ENCODE measurements around the gene SLC24A5. TPM values are rescaled to one million over a fixed set of nuclear protein-coding genes. Genes with fewer than 3 reads are reported as not detected.

The SLC24A5 gene
- total and polyA plus RNA-seq, 9 of the 15 experiments (the other 6 are each of a cell fraction or from before 2014, with no cell fraction given), result not detected

- no peaks in the 10 kb centered on the region for H3K36me3 ChIP-seq (ENCODE audit: control insufficient read depth, insufficient read depth, low read length)
- TF ChIP-seq ZNF282 (CRISPR knock-in tag; IDR thresholded peaks at IDR 0.05), result no peak
- TF ChIP-seq HDAC1 (IDR thresholded peaks at IDR 0.05), result no peak
- TF ChIP-seq ELF1 (tag; IDR thresholded peaks at IDR 0.05), result no peak
- TF ChIP-seq RBM14 (IDR thresholded peaks at IDR 0.05; ENCODE audit: borderline replicate concordance, insufficient read depth, low read depth, low read length), result no peak
- TF ChIP-seq PHB (CRISPR knock-in tag; IDR thresholded peaks at IDR 0.05), result no peak
- no peak overlapping the region for H2AFZ ChIP-seq (ENCODE audit: low read depth, low read length)
- no peaks in the 10 kb centered on the region for H3K9me3 ChIP-seq (replicated peaks; ENCODE audit: control insufficient read depth, insufficient read depth, low read depth, low read length)
- FAIRE-seq (no peak), DNase-seq (ENCODE audit: extremely low read depth in 1 of 4, low spot score in 3 of 4) (no peak), ATAC-seq (no peak)
- H3K4me1 ChIP-seq (replicated peaks in 1 of 2; ENCODE audit: control insufficient read depth in 2 of 2, insufficient read depth in 2 of 2, low read length in 2 of 2), result no peaks in the 10 kb centered on the region
- H3K9ac ChIP-seq (ENCODE audit: insufficient read depth in 1 of 2, low read depth in 2 of 2, low read length in 2 of 2), result no peak overlapping the region
- 7% methylated on average over 1 of the region's 1 CpG for WGBS (ENCODE audit: insufficient coverage, low coverage, missing lambda C conversion rate)
- intact Hi-C loops (cut with micrococcal nuclease) (no loop called here), in situ Hi-C loops (cut with MboI) (no loop called here)
- BruUV-seq (replicated peaks), result no TSS peak
- H3K4me2 ChIP-seq (ENCODE audit: insufficient read depth, low read length), result no peak overlapping the region
- H3K79me2 ChIP-seq (ENCODE audit: control insufficient read depth, insufficient read depth, low read length), result no peaks in the 10 kb centered on the region
- ChIA-PET POLR2A (no interaction called here), CTCF (ENCODE audit: low intra/inter-chr PET ratio) (no interaction called here)
- no peak overlapping the region for H3K27ac ChIP-seq (ENCODE audit: extremely low read depth, low read depth, low read length)
- no peaks in the 10 kb centered on the region for H3K27me3 ChIP-seq (ENCODE audit: control insufficient read depth in 2 of 2, insufficient read depth in 2 of 2, low read length in 2 of 2)
- no peaks in the 10 kb centered on the region for H3K9me1 ChIP-seq (ENCODE audit: control insufficient read depth, insufficient read depth, low read length)
- no peak overlapping the region for H3K4me3 ChIP-seq
- no peaks in the 10 kb centered on the region for H4K20me1 ChIP-seq (replicated peaks; ENCODE audit: control insufficient read depth, insufficient read depth, low read length)
Measured at GRCh38 chr15:48170981-48171380, 50.2 kb downstream of the SLC24A5 start.

- TF ChIP-seq ZNF584 (CRISPR knock-in tag; IDR thresholded peaks at IDR 0.05; ENCODE audit: low read depth), result no peak
- ATAC-seq (no peak), DNase-seq (ENCODE audit: extremely low read depth in 1 of 4, low spot score in 3 of 4) (no peak), FAIRE-seq (no peak)
- no peak overlapping the region for H2AFZ ChIP-seq (ENCODE audit: low read depth, low read length)
- no peak overlapping the region for H3K27ac ChIP-seq (ENCODE audit: extremely low read depth, low read depth, low read length)
- ChIA-PET CTCF (ENCODE audit: low intra/inter-chr PET ratio) (no interaction called here), POLR2A (no interaction called here)
- intact Hi-C loops (cut with micrococcal nuclease), result no loop called here
- WGBS (ENCODE audit: insufficient coverage, low coverage, missing lambda C conversion rate), result 2% methylated on average over 3 of the region's 3 CpGs
- H3K79me2 ChIP-seq (ENCODE audit: control insufficient read depth, insufficient read depth, low read length), result no peaks in the 10 kb centered on the region
- H3K4me1 ChIP-seq (replicated peaks in 1 of 2; ENCODE audit: control insufficient read depth in 2 of 2, insufficient read depth in 2 of 2, low read length in 2 of 2), result peaks cover 0 to 6% of the 10 kb centered on the region in 2 experiments; a peak in 2 of 5 replicates
- no peaks in the 10 kb centered on the region for H3K27me3 ChIP-seq (ENCODE audit: control insufficient read depth in 2 of 2, insufficient read depth in 2 of 2, low read length in 2 of 2)
- no peak overlapping the region for H3K4me3 ChIP-seq
- no peaks in the 10 kb centered on the region for H3K9me3 ChIP-seq (replicated peaks; ENCODE audit: control insufficient read depth, insufficient read depth, low read depth, low read length)
- H3K36me3 ChIP-seq (ENCODE audit: control insufficient read depth, insufficient read depth, low read length), result no peaks in the 10 kb centered on the region
- H4K20me1 ChIP-seq (replicated peaks; ENCODE audit: control insufficient read depth, insufficient read depth, low read length), result no peaks in the 10 kb centered on the region
- no peaks in the 10 kb centered on the region for H3K9me1 ChIP-seq (ENCODE audit: control insufficient read depth, insufficient read depth, low read length)
- no TSS peak for BruUV-seq (replicated peaks)
- H3K4me2 ChIP-seq (ENCODE audit: insufficient read depth, low read length), result no peak overlapping the region
- in situ Hi-C loops (cut with MboI), result no loop called here
- no peak overlapping the region for H3K9ac ChIP-seq (ENCODE audit: insufficient read depth in 1 of 2, low read depth in 2 of 2, low read length in 2 of 2)
Measured at GRCh38 chr15:48175126-48175525, 54.3 kb downstream of the SLC24A5 start.

Measured in K562 (cell line).